NCI-H146 treated with DMSO at 0.1 percent for 48 hours (cell line): ENCODE measurements around the gene RASGEF1C.

Experiments used
- DNase-seq: peaks from one replicate; lab custom pipeline; 2025; ENCODE audit not compliant: unreplicated experiment; lab: John Stamatoyannopoulos, UW

RASGEF1C gene

GRCh38 chr5:180120237-180121101, 88.5 kb downstream of the RASGEF1C start:
- DNase-seq, result no peak

GRCh38 chr5:180119903-180120236, 89.1 kb downstream of the RASGEF1C start:
- no peak for DNase-seq

- DNase-seq, result no peak
These were observed 89.7 kb downstream of the RASGEF1C start for GRCh38 chr5:180119031-180119902.

GRCh38 chr5:180118391-180118791, 90.6 kb downstream of the RASGEF1C start:
- DNase-seq, result no peak

DNA sequence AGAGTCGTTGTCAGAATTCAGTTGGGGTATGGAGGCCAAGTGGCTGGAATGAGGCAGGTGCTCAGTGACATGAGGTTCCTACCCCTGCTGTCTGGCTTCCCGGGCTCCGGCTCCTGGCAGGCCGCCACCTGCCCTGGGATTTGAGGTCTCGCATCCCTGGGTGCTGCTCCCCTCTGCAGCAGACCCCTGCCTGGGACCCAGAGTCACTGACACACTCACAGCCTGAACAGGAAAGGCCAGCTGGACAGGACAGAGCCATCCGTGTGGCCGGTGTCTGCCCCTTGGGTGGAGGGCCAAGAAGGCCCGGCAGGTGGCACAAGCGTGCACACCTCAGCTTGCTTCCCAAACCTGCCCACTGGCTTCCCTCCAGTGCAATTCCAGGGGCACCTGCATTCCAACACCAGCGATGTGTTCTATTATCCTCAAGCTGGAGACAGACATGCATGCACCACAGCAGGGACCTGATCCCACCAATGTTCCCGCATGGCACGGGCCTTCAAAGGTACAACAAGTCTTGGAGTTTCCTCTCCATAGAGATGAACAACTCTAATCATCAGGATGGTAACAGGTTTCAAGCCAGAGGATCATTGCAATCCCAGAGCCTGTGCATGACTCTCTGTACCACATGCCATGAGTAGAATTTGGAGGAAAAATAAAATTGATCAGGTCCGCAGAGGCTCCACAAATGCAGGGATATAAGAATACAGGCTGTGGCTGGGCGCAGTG, 91.8 kb downstream of the RASGEF1C start:
- DNase-seq, result no peak

GRCh38 chr5:180116077-180116999, 92.7 kb downstream of the RASGEF1C start:
- no peak for DNase-seq

- no peak for DNase-seq
These were observed 93.5 kb downstream of the RASGEF1C start for GRCh38 chr5:180115326-180116076.

DNA sequence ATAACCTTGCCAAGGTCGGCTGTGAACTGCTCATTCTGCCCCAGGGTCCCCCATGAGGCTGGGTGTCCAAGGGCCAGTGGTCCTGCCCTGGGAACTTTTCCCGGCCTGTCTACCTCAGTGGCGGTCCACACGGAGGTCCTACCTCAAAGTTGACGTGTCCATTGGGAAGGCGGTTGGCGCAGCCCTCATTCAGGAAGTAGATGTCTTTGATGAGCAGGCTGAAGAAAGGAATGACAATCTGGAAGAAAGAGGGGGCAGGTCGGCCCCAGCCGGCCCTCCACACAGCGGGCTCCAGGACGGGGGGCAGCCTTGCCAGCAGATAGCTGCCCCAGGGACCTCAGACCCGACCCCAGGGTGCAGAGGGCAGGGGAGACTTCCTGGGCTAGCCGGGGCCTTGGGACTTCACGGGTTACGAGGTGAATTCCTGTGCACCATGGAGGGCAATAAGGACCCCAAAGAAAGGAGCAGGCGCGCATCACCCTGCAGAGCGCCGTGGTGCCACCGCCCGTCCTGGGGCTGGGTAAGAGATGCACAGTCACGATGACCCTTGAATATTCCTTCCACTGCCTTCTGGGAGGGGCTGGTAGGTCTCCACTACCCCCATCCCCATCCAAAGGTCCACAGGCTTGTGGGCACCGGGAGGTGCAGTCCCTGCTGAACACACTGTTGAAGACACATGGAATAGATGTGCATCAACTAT, 94.6 kb downstream of the RASGEF1C start:
- no peak for DNase-seq

DNA sequence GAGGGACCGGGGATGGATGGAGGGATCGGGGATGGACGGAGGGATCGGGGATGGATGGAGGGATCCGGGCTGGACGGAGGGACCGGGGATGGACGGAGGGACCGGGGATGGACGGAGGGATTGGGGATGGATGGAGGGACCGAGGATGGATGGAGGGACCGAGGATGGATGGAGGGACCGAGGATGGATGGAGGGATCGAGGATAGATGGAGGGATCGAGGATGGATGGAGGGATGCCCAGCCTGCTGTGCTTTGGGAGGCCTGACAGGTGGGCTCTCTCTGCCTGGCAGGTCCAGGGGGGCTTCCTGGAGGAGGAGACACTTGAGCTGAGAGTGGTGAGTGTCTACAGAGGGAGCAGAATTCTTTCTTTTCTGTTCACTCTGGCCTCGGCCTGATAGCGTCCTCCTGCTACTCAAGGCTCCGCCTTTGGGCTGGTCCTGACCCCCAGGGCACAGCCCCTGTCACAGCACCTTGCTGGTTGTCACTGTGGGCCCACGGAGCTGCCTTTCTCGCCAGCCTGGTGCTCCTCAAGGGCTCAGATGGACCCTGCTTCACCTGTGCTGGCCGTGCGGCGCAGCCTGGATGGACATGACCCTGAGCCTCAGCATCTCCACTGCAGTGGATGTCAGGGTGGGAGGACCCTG, 95.2 kb downstream of the RASGEF1C start:
- no peak for DNase-seq

GRCh38 chr5:180112181-180112861, 96.7 kb downstream of the RASGEF1C start:
- DNase-seq, result no peak

DNA sequence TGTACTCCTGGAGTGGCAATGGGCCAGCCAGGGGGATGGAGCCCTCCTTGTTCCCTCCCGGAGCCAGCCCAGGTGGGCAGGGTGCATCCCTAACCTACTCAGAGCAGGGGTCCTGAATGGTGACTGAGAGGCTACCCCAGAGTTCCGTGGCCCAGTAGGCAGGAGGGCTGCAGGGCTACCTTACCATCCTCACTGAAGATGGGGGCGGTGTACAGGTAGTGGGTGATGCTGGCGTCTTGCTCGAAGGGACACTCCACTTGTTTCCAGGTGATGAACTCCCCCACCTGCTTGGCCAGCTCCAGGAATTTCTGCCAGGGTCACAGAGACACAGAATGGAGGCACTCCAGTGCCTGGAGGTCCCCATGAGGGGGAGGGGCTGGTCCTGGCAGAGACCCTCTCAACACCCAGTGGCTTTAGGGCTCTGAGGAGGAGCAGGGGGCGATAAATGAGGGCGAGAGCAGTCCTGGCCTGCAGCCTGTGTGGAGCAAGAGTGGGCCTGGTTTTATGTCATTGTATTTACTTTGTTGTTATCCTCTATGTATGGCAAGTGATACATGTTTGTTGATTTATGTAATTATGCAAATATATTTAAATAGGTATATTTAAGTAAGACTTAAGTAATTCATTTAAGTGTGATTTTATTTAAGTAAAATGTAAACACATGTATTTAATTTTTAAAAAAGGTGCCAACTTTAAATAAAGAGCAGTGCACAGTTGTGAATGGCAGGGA, 97.6 kb downstream of the RASGEF1C start:
- DNase-seq, result no peak

- DNase-seq, result no peak
These were observed 99.1 kb downstream of the RASGEF1C start for GRCh38 chr5:180109920-180110319.

DNA sequence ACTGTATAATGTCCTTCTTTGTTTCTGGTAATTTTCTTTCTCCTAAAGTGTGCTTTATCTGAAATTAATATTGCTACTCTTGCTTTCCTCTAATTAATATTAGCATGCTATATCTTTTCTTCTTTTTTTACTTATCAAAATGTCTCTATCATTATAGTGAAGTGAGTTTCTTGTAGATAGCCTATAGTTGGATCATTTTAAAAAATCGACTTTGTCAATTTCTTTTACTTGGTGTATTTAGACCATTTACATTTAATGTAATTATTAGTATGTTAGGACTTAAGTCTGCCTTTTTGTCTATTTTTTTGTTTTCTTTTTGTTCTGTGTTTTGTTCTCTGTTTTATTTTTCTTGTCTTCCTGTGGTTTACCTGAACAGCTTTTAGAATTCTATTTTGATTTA, 102.0 kb downstream of the RASGEF1C start:
- DNase-seq, result no peak

DNA sequence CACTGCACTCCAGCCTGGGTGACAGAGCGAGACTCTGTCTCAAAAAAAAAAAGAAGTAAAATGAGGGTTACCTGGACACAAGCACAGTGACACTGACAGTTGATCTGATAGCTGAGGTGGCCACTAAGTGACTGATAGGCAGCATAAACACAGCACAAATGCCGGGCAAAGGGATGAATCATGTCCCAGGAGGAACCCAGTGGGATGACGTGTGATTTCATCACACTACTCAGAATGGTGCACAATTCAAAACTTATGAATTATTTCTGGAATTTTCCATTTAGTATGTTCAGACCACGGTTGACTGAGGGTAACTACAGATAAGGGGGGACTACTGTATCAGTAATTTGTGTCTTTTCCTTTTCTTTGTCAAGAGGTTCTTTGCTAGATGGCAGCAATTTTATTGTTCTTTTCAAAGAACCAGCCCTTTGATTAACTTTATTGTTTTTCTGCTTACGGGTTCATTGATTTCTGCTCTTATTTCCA, 103.1 kb downstream of the RASGEF1C start:
- no peak for DNase-seq

DNA sequence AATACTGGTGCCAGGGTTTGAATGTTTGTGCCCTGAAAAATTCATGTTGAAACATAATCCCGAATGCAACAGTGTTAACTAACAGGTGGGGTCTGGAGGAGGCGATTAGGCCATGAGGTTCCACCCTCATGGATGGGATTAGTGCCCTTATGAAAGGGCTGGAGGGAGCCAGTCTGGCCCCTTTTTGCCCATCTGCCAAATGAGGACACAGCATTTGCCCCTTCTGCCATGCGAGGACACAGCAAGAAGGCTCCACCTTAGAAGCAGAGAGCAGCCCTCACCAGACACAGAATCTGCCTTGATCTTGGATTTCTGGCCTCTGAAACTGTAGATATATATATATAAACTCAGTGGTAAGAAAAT, 104.9 kb downstream of the RASGEF1C start:
- DNase-seq, result no peak

- DNase-seq, result no peak
These were observed 105.4 kb downstream of the RASGEF1C start for GRCh38 chr5:180103487-180104167.

- DNase-seq, result no peak
These were observed 106.4 kb downstream of the RASGEF1C start for GRCh38 chr5:180102636-180103035.
